Measurements from ENCODE around the gene TASP1.

Gene TASP1

DNA sequence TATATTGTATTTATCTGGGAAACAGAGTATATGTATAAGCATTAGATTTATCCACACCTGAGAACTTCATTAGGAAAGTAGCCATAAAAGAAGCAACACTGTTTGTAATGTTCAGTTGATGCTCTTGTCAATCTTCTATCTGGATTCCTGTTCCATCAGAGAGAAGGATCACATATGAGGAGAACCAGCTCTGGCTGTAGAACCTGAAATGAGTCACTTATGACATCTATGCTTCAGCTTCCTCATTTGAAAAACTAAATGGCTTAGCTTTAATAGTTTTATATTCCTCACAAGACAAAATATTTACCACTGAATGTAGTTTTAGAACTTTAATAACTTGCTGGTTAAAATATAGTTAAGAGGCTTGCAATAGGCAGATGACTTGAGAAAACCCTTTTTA is 144.7 kb downstream of the TASP1 start:
- H3K4me2 ChIP-seq (ENCODE audit: low read length), result no peak overlapping the region
- H3K4me1 ChIP-seq (ENCODE audit: low read length), result no peaks in the 10 kb centered on the region
- H3K79me2 ChIP-seq (ENCODE audit: low read length), result no peaks in the 10 kb centered on the region
- no peak overlapping the region for H3K27ac ChIP-seq (ENCODE audit: low read length)
- H3K4me3 ChIP-seq (ENCODE audit: low read length), result no peak overlapping the region
- H2AFZ ChIP-seq (ENCODE audit: low read depth, low read length), result no peak overlapping the region
- no peaks in the 10 kb centered on the region for H3K27me3 ChIP-seq (ENCODE audit: low read depth, low read length)
- no peaks in the 10 kb centered on the region for H3K36me3 ChIP-seq (replicated peaks; ENCODE audit: low read depth, low read length)
- H3K9me3 ChIP-seq (ENCODE audit: insufficient read depth, low read length), result no peaks in the 10 kb centered on the region
- H4K20me1 ChIP-seq (ENCODE audit: insufficient read depth, low read length), result no peaks in the 10 kb centered on the region
- TF ChIP-seq, protein P1, sequence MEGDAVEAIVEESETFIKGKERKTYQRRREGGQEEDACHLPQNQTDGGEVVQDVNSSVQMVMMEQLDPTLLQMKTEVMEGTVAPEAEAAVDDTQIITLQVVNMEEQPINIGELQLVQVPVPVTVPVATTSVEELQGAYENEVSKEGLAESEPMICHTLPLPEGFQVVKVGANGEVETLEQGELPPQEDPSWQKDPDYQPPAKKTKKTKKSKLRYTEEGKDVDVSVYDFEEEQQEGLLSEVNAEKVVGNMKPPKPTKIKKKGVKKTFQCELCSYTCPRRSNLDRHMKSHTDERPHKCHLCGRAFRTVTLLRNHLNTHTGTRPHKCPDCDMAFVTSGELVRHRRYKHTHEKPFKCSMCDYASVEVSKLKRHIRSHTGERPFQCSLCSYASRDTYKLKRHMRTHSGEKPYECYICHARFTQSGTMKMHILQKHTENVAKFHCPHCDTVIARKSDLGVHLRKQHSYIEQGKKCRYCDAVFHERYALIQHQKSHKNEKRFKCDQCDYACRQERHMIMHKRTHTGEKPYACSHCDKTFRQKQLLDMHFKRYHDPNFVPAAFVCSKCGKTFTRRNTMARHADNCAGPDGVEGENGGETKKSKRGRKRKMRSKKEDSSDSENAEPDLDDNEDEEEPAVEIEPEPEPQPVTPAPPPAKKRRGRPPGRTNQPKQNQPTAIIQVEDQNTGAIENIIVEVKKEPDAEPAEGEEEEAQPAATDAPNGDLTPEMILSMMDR (IDR thresholded peaks at IDR 0.05; ENCODE audit: low read depth, low read length), result no peak
- no peak for TF ChIP-seq EZH2phosphoT487 (IDR thresholded peaks at IDR 0.05; ENCODE audit: low read depth)
- H3K9ac ChIP-seq (ENCODE audit: low read length), result no peak overlapping the region

DNA sequence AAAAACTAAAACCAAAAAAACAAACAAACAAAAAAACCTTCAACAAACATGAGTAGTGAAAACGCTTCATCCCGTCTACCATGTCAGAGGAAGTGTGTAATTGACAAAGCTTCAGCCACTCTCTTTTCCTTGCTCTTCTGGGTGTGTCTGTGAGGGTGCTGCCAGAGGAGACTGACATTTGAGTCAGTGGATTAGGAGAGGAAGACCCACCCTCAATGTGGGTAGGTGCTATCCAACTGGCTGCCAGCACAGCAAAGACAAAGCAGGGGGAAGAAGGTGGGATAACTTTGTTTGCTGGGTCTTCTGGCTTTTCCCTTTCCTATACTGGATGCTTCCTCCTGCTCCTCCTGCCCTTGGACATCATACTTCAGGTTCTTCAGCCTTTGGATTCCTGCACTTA is 145.6 kb downstream of the TASP1 start:
- Histone ChIP-seq H3K27ac (ENCODE audit: low read length) (no peak overlapping the region), H2AFZ (ENCODE audit: low read depth, low read length) (no peak overlapping the region), H3K79me2 (ENCODE audit: low read length) (no peaks in the 10 kb centered on the region), H3K9me3 (ENCODE audit: insufficient read depth, low read length) (no peaks in the 10 kb centered on the region), H3K4me1 (ENCODE audit: low read length) (no peaks in the 10 kb centered on the region), H3K36me3 (replicated peaks; ENCODE audit: low read depth, low read length) (no peaks in the 10 kb centered on the region), H3K9ac (ENCODE audit: low read length) (no peak overlapping the region), H3K27me3 (ENCODE audit: low read depth, low read length) (no peaks in the 10 kb centered on the region), H4K20me1 (ENCODE audit: insufficient read depth, low read length) (no peaks in the 10 kb centered on the region), H3K4me3 (ENCODE audit: low read length) (no peak overlapping the region), H3K4me2 (ENCODE audit: low read length) (no peak overlapping the region)
- no peak for TF ChIP-seq EZH2phosphoT487 (IDR thresholded peaks at IDR 0.05; ENCODE audit: low read depth)

DNA sequence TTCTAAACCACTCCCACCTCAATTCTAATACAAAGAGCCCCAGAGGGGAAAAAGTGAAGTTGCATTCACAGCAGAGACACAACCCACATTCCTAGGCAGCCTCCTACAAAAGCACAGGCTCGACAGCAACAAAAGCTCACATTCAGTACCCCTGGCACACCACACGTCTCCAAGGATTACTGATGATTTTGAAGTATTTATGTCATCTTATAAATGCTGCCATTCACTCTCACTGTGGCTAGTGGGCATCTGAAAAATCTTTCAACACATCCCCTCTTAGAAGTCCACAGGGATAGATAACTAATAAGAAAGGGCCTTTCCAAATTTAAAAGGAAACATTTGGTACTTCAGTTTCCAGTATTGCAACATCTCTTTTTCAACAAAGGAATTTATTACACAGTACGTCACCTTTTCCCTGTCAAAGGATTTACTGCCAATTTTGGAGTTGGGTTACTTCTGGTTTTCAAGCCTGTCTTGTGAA is 146.7 kb downstream of the TASP1 start:
- TF ChIP-seq EZH2phosphoT487 (IDR thresholded peaks at IDR 0.05; ENCODE audit: low read depth), result no peak
- TF ChIP-seq, protein P1 (IDR thresholded peaks at IDR 0.05; ENCODE audit: low read depth, low read length), result no peak
- H3K9ac ChIP-seq (ENCODE audit: low read length), result no peak overlapping the region

DNA sequence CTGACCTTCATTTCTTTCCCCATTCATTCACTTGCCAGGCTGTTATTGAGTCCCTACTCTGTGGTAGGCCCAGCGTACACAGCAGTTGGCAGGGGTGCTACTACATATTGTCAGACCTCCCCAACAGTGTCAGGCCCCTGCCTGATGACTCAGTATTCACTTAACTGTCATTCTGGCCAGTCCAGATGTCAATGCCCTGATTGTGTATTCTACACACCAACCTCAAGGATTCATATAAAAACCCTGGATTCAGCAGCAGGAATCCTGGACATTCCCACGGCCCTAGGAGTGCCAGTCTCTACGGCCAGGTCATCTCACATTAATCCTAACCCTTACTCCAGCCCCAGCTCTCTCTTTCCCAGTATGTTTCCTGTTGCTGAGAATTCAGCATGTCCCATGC is 151.5 kb downstream of the TASP1 start:
- Histone ChIP-seq H3K9ac (ENCODE audit: low read length) (no peak overlapping the region), H3K4me3 (ENCODE audit: low read length) (no peak overlapping the region), H3K4me2 (ENCODE audit: low read length) (no peak overlapping the region), H3K36me3 (replicated peaks; ENCODE audit: low read depth, low read length) (peaks cover 10% of the 10 kb centered on the region), H3K27me3 (ENCODE audit: low read depth, low read length) (no peaks in the 10 kb centered on the region), H4K20me1 (ENCODE audit: insufficient read depth, low read length) (no peaks in the 10 kb centered on the region), H3K4me1 (ENCODE audit: low read length) (no peaks in the 10 kb centered on the region), H3K9me3 (ENCODE audit: insufficient read depth, low read length) (no peaks in the 10 kb centered on the region), H2AFZ (ENCODE audit: low read depth, low read length) (no peak overlapping the region), H3K27ac (ENCODE audit: low read length) (no peak overlapping the region), H3K79me2 (ENCODE audit: low read length) (no peaks in the 10 kb centered on the region)
- no peak for TF ChIP-seq EZH2phosphoT487 (IDR thresholded peaks at IDR 0.05; ENCODE audit: low read depth)
- TF ChIP-seq, protein P1 (IDR thresholded peaks at IDR 0.05; ENCODE audit: low read depth, low read length), result no peak

More for the DNA sequence above, 146.7 kb downstream of the TASP1 start:
- no peaks in the 10 kb centered on the region for H3K9me3 ChIP-seq (ENCODE audit: insufficient read depth, low read length)
- H3K27me3 ChIP-seq (ENCODE audit: low read depth, low read length), result no peaks in the 10 kb centered on the region
- no peaks in the 10 kb centered on the region for H3K4me1 ChIP-seq (ENCODE audit: low read length)
- H3K79me2 ChIP-seq (ENCODE audit: low read length), result no peaks in the 10 kb centered on the region
- H3K4me3 ChIP-seq (ENCODE audit: low read length), result no peak overlapping the region
- H2AFZ ChIP-seq (ENCODE audit: low read depth, low read length), result no peak overlapping the region
- H3K27ac ChIP-seq (ENCODE audit: low read length), result no peak overlapping the region
- H3K4me2 ChIP-seq (ENCODE audit: low read length), result no peak overlapping the region
- no peaks in the 10 kb centered on the region for H3K36me3 ChIP-seq (replicated peaks; ENCODE audit: low read depth, low read length)
- no peaks in the 10 kb centered on the region for H4K20me1 ChIP-seq (ENCODE audit: insufficient read depth, low read length)

DNA sequence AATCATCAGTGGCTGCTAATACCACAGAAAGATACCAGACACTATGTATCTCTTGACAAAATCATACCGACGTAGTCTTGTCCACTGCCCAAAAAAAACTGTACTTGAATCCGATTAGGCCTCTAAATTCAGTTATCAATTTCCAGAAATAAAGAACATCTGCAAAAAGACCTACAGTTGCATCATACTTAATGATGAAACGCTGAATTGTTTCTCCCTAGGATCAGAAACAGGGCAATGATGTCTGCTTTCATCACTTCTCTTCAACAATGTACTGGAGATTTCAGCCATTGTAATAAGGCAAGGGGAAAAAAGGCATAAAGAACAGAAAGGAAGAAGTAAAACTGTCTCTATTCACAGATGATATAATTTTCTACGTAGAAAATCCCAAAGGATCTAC is 152.0 kb downstream of the TASP1 start:
- Histone ChIP-seq H3K4me3 (ENCODE audit: low read length) (no peak overlapping the region), H2AFZ (ENCODE audit: low read depth, low read length) (no peak overlapping the region), H3K79me2 (ENCODE audit: low read length) (no peaks in the 10 kb centered on the region), H3K9me3 (ENCODE audit: insufficient read depth, low read length) (no peaks in the 10 kb centered on the region), H3K4me2 (ENCODE audit: low read length) (no peak overlapping the region), H3K27me3 (ENCODE audit: low read depth, low read length) (no peaks in the 10 kb centered on the region), H3K9ac (ENCODE audit: low read length) (no peak overlapping the region), H3K4me1 (ENCODE audit: low read length) (no peaks in the 10 kb centered on the region), H3K36me3 (replicated peaks; ENCODE audit: low read depth, low read length) (peaks cover 11% of the 10 kb centered on the region), H4K20me1 (ENCODE audit: insufficient read depth, low read length) (no peaks in the 10 kb centered on the region), H3K27ac (ENCODE audit: low read length) (no peak overlapping the region)
- TF ChIP-seq EZH2phosphoT487 (IDR thresholded peaks at IDR 0.05; ENCODE audit: low read depth), result no peak
- TF ChIP-seq, protein P1 (IDR thresholded peaks at IDR 0.05; ENCODE audit: low read depth, low read length), result no peak

All from OCI-LY3 (cell line).